Tibial nerve (tissue), 3 donors: Measurements from ENCODE around the gene TMC3.

Source experiments
- POLR2A ChIP-seq, 2 donors: fragments of 450-650 bp; IDR thresholded peaks; one replicate each; pipeline ENCODE4 v1.6.1; 2017; ENCODE audit warnings: antibody characterized with exemption in 2 of 2, mild to moderate bottlenecking in 2 of 2, moderate library complexity in 2 of 2
- TF ChIP-seq, protein P1 (sequence below), 5 experiments: fragments of 200-600 bp in 3 of 5; fragments of 450-650 bp in 2 of 5; sonication (generic) in 3 of 5; IDR thresholded peaks; one replicate each; pipeline ENCODE4 v1.5.1; 2016 to 2019; ENCODE audit warnings: antibody characterized with exemption in 5 of 5, mild to moderate bottlenecking in 3 of 5, moderate library complexity in 2 of 5

DNA sequence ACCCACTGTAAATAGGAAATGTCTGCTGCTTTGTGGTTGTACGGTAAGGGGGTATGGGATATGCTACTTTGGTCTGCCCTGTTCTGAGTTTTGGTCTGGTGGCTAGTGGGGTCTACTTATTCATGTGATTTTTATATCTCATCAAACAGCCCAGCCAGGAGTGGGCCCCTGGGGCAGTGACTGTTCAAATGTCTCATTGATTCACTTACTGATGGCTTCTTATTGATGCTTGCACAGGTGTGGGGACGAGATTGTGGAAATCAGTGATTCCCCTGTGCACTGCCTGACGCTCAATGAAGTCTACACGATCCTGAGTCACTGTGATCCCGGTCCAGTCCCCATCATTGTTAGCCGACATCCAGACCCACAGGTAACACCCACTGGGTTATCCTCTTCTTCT is 88.6 kb downstream of the TMC3 start:
- TF ChIP-seq, protein P1, sequence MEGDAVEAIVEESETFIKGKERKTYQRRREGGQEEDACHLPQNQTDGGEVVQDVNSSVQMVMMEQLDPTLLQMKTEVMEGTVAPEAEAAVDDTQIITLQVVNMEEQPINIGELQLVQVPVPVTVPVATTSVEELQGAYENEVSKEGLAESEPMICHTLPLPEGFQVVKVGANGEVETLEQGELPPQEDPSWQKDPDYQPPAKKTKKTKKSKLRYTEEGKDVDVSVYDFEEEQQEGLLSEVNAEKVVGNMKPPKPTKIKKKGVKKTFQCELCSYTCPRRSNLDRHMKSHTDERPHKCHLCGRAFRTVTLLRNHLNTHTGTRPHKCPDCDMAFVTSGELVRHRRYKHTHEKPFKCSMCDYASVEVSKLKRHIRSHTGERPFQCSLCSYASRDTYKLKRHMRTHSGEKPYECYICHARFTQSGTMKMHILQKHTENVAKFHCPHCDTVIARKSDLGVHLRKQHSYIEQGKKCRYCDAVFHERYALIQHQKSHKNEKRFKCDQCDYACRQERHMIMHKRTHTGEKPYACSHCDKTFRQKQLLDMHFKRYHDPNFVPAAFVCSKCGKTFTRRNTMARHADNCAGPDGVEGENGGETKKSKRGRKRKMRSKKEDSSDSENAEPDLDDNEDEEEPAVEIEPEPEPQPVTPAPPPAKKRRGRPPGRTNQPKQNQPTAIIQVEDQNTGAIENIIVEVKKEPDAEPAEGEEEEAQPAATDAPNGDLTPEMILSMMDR (IDR thresholded peaks at IDR 0.05), result no peak
- no peak for TF ChIP-seq POLR2A (IDR thresholded peaks at IDR 0.05)
